Subcutaneous preadipocyte (primary cell): ENCODE data around the gene ADGRL4. TPM values are rescaled to one million over a fixed set of nuclear protein-coding genes. Genes with fewer than 3 reads are reported as not detected.

ENCODE experiments used
- total RNA-seq: library from RNA; depleted of rRNA; stranded (reverse); fragments of >200 nt; gene quantifications from 2 replicates; pipeline ENCODE4 v1.2.3, GENCODE V29; 2012

ADGRL4 gene
- 7.7 and 37.3 TPM in 2 replicates for total RNA-seq

DNA sequence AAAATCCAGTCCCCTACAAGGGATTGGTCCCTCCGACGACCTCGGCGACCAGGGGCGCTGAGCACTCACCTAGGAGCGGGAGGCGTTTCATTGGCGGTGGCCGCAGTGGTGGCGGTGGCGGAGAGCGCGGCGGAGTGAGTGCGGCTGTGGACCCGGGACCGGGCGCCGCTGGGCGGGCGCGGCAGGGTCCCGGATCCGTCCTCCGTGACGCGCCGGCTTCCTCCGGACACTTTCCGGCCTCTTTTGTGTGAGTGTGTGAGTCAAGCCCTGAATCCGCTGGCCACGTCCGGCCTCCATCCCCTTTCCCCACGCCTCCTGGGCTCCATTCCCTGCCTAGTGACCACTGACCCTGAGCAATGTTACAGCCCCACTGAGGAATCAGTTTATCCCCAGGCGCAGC, at the start of gene ADGRL4:
ADGRL4 (minus strand) TSS at position 167 of the 400 bp plus-strand sequence; CDS start at position 91, 76 bp downstream.

